ENCODE results near the gene UBALD1.

Gene UBALD1

DNA sequence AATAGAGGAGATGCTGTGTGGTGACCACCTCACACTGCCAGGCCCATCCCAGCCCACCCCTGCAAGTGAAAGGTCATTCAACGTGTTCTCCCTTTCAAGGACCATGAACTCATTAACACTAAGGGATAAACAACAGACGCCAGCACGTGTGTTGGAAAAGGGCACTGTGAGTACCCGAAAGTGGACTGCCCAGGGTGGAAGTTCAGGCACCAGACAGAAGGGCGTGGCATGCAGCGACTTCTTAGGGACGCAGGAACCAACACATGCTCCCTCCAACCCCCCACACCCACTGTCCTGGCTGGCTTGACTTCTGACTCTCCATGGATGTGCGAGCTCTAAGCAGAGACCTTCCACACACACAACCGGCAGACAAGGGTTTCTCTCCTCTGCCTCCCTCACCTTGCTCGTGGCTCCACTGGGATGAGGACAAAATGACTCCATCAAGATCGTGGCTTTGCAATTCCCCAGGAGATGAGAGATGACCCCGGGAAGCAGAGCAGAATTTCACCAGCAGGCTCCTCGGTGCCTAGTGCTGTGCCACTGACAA is 11.0 kb downstream of the UBALD1 start:
- DNase-seq (ENCODE audit: insufficient read length, low spot score) (no peak), FAIRE-seq (no peak)
- no peak for TF ChIP-seq POLR2A (IDR thresholded peaks at IDR 0.05; ENCODE audit: low read depth, low read length)

DNA sequence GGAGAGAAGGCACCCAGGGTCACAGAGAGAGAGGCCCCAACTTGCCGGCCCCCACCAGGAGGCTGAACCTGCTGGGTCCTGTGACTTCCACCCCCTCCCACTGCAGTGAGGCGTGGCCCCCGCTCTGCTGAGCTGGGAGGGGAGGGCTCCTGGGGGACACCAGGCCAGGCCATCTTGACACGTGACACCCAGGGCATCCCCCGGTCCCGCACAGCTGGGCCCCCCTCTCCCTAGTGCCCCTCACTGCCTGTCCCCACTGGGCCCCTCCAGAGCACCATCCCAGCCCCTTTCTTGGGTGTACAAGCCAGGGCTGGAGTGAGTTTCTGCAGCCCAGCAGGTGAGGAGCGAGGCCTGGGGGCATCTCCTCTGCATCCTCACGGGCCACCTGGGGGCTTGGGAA is 12.4 kb downstream of the UBALD1 start:
- DNase-seq (ENCODE audit: insufficient read length, low spot score), result no peak
- FAIRE-seq, result no peak
- TF ChIP-seq POLR2A (IDR thresholded peaks at IDR 0.05; ENCODE audit: low read depth, low read length), result no peak

DNA sequence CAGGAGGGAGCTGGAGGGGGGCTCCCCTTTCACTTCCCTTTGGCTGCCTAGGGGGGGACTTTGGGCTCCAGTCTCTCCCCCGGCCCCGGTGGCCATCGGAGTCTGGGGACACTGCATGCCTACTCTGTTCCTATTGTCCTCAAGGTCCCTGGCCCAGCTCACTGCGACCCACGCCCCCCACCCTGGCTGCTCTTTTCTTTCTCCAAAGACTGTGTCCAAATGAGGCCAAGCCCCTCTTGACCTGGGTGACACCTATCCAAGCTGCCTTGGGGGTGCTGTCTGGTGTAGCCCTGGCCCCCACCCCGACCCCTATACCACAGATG is 12.9 kb downstream of the UBALD1 start:
- DNase-seq (ENCODE audit: insufficient read length, low spot score), result no peak
- FAIRE-seq, result no peak

DNA sequence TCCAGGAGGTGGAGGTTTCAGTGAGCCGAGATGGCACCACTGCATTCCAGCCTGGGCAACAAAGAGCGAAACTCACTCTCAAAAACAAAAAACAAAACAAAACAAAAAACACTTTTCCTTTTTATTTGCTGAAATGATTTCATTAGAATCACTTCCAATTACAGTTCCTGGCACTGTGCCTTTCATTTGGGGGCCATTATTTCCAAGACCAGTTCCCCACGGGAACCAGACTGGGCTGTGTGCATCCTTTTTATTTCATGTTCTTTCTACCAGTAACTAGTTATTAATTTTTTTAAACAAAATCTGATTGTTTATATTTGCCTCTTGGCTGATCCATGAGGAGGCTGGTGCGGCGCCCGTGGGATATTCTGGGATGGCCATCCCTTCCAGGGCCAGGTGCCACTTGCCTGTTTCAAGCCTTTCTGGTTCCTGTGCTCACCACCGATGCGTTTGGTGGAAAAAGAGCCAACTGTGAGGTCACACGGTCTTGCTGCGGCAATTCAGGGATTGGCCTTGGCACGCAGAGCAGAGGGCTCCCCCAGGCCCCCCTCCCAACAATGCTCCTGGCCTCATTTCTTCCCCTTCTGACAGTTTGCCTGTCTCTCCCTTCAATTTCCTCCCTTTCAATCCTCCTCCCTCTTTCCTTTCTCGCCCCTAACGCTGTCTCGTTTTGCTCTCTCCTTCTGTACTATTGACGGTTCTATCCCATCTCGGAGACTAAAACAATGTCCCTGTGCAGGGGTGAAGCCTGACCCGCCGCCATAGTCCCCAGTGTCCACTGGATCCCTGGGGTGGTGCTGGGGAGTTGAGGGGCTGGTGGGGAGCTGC is 13.4 kb downstream of the UBALD1 start:
- no peak for TF ChIP-seq POLR2A (IDR thresholded peaks at IDR 0.05; ENCODE audit: low read depth, low read length)
- DNase-seq (ENCODE audit: insufficient read length, low spot score) (no peak), FAIRE-seq (no peak)

More for the DNA sequence above, 12.9 kb downstream of the UBALD1 start:
- TF ChIP-seq POLR2A (IDR thresholded peaks at IDR 0.05; ENCODE audit: low read depth, low read length), result no peak

DNA sequence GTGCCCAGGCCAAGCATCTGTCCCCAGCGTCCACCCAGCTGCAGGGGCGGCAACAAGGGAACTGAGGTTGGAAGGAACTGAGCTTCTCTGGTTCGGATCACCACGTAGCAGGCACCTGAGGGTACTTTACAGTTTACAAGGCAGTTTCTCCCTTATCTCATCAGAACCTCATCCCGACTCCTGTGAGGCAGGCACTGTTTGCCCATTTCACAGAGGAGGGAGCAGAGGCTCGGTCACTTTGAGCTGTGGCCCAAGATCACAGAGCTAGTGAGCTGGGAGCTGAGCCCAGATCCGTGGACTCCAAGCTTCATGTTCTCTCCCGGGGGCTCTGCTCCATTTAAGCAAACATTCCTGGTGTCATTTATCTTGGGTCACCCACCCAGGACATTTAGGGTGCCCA is 15.1 kb downstream of the UBALD1 start:
- FAIRE-seq (no peak), DNase-seq (ENCODE audit: insufficient read length, low spot score) (no peak)
- TF ChIP-seq POLR2A (IDR thresholded peaks at IDR 0.05; ENCODE audit: low read depth, low read length), result no peak

DNA sequence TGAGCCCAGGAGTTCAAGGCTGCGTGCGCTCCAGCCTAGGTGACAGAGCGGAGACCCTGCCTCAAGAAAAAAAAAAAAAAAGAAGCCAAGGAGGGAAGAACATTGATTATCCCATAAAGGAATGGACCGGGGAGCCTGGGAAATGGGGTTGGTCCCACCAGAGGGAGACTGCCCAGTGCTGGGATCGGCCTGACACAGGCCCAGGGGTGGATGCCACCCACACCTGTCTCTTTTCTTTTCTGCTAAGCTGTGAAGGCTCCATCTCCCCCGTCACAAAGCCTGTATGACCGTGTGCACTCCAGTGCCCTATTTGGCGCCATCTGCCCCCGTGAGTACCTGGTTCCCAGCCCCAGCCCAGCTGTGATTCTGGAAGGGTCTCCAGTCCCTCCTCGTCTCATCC is 15.7 kb downstream of the UBALD1 start:
- no peak for TF ChIP-seq POLR2A (IDR thresholded peaks at IDR 0.05; ENCODE audit: low read depth, low read length)
- DNase-seq (ENCODE audit: insufficient read length, low spot score), result no peak
- FAIRE-seq, result no peak

DNA sequence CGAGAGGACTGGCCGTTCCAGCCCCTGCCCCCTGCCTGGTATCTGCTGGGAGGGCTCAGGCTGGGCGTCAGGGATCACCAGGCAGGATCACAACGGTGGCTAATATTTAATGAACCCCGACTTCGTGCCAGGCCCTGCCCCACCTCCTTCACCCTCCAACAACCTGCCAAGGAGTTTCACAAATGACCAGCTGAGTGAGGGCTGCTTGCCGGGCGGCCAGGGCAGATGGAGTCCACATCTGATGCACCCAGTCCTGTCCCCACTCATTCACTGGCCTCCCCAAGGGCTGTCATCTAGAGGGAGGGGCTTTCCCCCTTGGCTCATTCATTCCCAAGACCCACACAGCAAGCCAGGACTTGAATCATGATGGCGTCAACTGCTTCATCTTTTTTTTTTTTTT is 17.5 kb downstream of the UBALD1 start:
- no peak for TF ChIP-seq POLR2A (IDR thresholded peaks at IDR 0.05; ENCODE audit: low read depth, low read length)
- DNase-seq (ENCODE audit: insufficient read length, low spot score) (no peak), FAIRE-seq (no peak)

DNA sequence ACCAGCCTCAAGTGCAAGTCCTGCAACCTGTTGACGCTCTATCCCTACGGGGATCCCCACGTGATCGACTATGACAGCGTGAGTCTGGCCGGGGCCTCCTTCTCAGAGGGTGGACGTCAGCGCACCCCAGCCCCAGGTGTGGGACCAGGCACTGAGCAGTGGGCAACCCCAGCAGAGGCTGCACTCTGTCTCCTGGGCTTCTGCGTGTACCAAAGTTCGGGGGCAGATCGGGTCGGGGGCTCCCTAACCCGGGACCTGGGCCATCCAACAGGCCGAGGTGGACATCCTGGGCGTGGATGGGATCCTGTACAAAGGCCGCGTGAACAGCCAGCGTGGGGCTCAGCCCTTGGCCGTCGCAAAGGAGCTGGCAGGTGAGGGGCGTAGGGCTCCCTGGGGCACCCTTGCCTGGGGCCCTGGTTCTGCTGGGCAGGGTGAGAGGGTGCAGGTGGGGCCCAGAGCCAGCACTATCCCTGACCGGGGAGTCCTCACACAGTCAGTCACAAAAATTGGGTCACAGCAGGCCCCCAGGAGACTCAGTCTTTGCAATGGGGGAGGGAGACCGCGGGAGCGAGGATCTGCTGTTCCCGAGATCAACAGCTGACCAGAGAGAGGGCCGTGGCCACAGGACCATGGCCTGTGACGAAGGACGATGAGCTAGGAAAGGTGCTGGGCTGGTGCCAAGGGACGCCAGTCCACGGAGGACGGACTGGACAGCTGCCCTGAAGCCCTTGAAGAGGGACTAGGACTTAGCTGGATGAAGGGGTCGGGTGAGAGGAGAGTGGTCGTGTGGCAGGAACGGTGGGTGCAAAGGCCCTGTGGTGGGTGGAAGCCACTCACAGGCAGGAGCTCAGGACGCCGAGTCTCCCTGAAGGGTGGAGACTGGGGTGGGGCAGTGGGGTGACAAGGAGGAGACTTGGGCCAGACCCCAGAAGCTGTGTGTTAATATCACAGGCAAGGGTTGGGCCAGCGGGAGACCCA is 20.0 kb downstream of the UBALD1 start:
- no peak for TF ChIP-seq POLR2A (IDR thresholded peaks at IDR 0.05; ENCODE audit: low read depth, low read length)
- FAIRE-seq, result no peak
- no peak for DNase-seq (ENCODE audit: insufficient read length, low spot score)

DNA sequence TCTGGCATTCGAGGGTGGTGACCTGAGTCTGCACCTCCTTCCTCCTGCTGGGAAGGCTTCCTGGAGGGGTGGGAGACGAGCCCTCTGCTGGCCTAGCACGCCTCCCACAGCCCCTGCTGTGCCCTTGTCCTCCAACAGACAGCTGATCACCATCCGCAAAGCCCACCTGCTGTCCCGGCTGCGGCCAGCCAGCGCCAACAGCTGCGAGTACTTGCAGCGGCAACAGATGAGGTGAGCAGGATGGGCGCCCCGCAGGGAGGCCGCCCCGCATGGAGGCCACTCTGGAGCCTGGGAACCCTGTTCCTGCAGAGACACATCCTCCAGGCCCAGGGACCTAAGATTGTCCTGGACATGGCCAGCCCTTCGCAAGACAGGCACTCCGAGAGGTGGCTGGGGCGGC is 21.6 kb downstream of the UBALD1 start:
- TF ChIP-seq POLR2A (IDR thresholded peaks at IDR 0.05; ENCODE audit: low read depth, low read length), result no peak
- DNase-seq (ENCODE audit: insufficient read length, low spot score) (no peak), FAIRE-seq (no peak)

DNA sequence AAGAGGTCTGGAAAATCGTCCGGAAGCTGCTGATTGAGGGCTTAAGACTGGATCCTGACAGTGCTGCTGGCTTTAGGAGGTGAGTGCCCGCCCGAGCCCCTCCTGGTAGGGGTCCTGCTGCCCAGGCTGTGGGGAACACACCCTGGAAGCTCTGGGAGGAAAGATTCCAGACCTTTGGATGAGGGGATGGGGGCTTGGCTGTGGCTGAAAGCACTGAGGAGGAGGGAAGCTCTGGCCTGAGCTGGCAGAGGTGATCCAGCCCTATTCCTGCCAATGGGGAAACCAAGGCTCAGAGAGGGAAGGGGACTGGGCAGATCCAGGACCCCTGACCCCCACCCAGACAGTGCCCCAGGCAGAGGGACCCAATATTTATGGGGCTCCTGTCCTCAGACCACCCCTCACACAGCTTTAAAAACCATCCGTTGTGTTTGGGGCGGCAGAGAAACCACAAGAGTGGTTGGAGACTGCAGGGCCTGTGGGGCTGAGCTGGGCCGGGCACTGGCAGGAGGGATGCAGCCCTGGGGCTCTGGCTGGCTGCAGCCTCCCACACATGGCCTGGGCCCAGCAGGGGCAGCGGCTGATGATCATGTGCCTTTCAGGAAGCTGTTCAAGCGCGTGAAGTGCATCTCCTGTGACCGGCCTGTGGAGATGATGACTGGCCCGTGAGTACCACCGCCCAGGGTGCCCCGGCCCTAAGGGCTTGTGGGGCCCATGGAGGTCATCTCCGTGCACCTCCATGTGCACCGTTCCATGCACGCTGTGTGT is 22.8 kb downstream of the UBALD1 start:
- no peak for DNase-seq (ENCODE audit: insufficient read length, low spot score)
- no peak for TF ChIP-seq POLR2A (IDR thresholded peaks at IDR 0.05; ENCODE audit: low read depth, low read length)
- no peak for FAIRE-seq

DNA sequence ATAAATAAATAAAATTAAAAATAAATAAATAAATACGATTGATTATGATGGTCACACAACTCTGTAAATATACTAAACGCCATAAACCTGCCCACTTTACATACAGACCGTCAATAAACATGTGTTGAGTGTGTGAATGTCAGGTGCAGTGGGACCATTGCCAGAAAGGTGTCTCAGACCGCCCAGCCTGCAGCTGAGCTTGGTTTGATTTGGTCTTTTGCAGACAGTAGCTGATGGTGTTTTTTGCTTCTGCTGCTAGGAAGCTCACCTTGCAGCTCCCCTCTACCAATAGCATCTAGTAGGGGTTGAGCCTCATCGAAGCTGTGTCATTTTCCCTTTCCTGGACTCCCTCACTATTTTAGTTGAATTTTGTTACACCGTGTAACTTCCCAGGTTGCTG is 23.5 kb downstream of the UBALD1 start:
- FAIRE-seq (no peak), DNase-seq (ENCODE audit: insufficient read length, low spot score) (no peak)
- no peak for TF ChIP-seq POLR2A (IDR thresholded peaks at IDR 0.05; ENCODE audit: low read depth, low read length)

DNA sequence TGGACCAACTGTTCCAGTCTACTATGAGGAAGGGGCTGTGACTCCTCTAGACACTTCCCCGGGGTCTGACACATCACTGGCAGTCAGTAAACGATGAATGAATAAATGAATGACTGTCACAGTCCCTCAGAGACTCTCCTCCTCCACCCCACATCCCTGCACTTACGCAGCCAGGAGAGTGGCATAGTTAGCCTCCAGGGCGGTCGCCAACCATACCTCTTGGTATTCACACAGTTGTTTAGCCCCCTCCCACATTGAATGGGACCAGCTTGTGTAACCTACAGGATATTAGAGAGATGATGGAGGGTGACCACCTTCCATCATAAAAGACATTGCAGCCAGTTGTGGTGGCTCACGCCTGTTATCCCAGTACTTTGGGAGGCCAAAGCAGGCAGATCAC is 25.7 kb downstream of the UBALD1 start:
- TF ChIP-seq POLR2A (IDR thresholded peaks at IDR 0.05; ENCODE audit: low read depth, low read length), result no peak
- DNase-seq (ENCODE audit: insufficient read length, low spot score), result no peak
- FAIRE-seq, result no peak

DNA sequence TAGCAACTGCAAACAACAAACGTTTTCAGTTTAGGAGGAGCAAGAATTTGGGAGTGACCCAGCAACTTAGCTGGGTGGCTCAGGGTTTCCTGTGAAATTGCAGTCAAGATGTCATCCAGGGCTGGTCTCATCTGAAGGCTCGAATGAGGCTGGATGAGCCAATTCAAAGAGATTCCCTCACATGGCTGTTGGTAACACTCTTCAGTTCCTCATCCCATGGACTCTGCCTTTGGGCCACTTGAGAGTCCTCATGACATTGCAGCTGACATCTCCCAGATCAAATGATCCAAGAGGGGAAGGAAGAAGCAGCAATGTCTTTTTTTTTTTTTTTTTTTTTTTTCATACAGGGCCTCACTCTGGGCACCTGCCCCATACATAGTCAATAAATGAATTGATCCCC is 26.3 kb downstream of the UBALD1 start:
- TF ChIP-seq POLR2A (IDR thresholded peaks at IDR 0.05; ENCODE audit: low read depth, low read length), result no peak
- FAIRE-seq (no peak), DNase-seq (ENCODE audit: insufficient read length, low spot score) (no peak)

DNA sequence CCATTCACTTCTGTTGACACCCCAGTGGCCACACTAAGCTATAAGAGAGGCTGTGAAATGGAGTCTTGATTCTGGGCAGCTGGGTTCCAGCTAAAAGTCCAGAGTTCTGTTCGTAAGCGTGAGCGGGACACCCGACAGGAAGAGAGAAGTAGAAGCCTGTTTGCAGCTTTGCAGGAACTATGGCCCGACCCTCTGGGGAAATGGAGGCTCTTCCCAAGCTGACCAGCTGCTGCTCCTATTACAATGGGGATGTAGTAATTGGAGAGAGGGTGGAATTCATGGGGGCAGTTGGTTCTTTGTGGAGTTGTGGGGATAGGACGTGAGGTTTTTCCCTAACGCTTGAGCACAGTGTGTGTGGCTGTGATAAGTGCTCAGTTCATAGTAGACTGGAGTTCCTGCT is 28.4 kb downstream of the UBALD1 start:
- no peak for TF ChIP-seq POLR2A (IDR thresholded peaks at IDR 0.05; ENCODE audit: low read depth, low read length)
- FAIRE-seq (no peak), DNase-seq (ENCODE audit: insufficient read length, low spot score) (no peak)
